Stimulated activated CD4-positive, alpha-beta T cell treated with anti-CD3 and anti-CD28 coated beads, Interleukin-12 subunit alpha, Interleukin-12 subunit beta, amount 100 ng/mL, for 4 hours (primary cell): ENCODE measurements around the gene ZNFX1.
"Not testable (repeated sequence)": the region's sequence is repeated elsewhere in the genome, so short reads cannot be mapped to it uniquely, and the experiment has no call there.

ENCODE experiments used
- DNase-seq: peaks from one replicate; pipeline ENCODE4 v3.0.0-alpha.2; 2020

ZNFX1 gene

DNA sequence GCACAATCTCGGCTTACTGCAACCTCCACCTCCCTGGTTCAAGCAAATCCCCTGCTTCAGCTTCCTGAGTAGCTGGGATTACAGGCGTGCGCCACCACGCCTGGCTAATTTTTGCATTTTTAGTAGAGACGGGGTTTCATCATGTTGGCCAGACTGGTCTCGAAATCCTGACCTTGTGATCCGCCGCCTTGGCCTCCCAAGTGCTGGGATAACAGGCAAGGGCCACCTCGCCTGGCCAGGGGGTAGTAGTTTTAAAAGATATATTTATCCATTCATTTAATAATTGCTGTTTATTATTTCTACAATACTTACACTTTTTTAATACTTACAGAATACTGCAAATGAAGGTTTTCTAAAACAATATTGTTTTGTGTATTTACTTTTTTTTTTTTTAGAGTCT is 74.1 kb downstream of the ZNFX1 start:
- DNase-seq, result no peak

DNA sequence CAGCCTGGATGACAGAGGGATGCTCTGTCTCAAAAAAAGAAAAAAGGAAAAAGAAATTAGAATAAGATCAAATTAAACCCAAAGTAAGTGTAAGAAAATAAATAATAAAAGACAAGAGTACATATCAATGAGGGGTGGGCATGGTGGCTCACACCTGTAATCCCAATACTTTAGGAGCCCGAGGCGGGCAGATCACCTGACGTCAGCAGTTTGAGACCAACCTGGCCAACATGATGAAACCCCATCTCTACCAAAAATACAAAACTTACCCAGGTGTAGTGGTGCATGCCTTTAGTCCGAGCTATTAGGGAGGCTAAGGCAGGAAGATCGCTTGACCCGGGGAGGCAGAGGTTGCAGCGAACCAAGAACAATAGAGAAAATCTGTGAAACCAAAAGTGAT is 74.8 kb downstream of the ZNFX1 start:
- no peak for DNase-seq

DNA sequence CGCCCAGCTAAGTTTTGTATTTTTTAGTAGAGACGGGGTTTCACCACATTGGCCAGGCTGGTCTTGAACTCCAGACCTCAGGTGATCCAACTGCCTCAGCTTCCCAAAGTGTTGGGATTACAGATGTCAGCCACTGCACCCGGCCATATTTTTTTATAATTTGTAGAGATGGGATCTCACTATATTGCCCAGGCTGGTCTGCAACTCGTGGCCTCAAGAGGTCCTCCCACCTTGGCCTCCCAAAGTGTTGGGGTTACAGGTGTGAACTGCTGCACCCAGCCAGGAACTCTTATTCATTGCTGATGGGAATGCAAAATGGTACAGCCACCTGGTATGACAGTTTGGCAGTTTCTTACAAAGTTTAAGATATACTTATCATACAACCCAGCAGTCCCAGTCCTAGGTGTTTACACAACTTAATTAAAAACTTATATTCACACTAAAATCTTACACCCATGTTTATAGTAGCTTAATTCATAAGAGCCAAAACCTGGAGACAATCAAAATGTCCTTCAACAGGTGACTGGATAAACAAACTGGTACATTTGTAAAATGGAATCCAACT is 78.0 kb downstream of the ZNFX1 start:
- DNase-seq, result no peak

DNA sequence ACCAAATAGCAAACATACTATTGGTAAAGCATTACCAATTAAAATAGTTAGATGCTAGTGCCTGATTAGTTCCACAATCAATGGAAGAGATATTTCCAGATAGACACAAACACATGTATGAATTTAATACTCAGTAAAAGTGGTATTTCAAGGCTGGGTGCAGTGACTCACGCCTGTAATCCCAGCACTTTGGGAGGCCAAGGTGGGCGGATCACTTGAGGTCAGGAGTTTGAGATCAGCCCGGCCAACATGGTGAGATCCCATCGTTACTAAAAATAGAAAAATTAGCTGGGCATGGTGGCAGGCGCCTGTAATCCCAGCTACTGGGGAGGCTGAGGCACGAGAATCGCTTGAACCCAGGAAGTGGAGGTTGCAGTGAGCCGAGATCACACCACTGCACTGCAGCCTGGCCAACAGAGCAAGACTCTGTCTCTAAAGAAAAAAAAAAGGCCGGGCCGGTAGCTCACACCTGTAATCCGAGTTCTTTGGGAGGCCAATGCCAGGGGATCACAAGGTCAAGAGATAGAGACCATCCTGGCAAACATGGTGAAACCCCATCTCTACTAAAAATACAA is 84.8 kb downstream of the ZNFX1 start:
- DNase-seq, result not testable (repeated sequence)
